SK-MEL-5 (cell line): ENCODE results near the gene C16orf78. TPM values are rescaled to one million over a fixed set of nuclear protein-coding genes. Genes with fewer than 3 reads are reported as not detected.
"Not testable (repeated sequence)": the region's sequence is repeated elsewhere in the genome, so short reads cannot be mapped to it uniquely, and the experiment has no call there.

Source experiments
- DNase-seq: peaks from one replicate; pipeline ENCODE4 v3.0.0-alpha.2; 2016; ENCODE audit warnings: low read depth, low spot score
- in situ Hi-C: cut with HindIII; loops from 2 replicates; pipeline ENCODE4 v1.10.0; 2016; ENCODE audit warnings: low sequenced_read_pairs, high pct_unique_total_duplicates, low pct_unique_long_range_greater_than_20kb
- total RNA-seq: library from RNA; depleted of rRNA; stranded (reverse); fragments of >200 nt; shearing (Covaris generic); gene quantifications from 2 replicates; pipeline ENCODE4 v1.2.3, GENCODE V29; 2014

The C16orf78 gene
- total RNA-seq, 1 experiment from 2014 or later = not detected

GRCh38 chr16:49346459-49346858 lies 27.1 kb upstream of the C16orf78 start:
- in situ Hi-C loops = no loop called here
- no peak for DNase-seq

- no peak for DNase-seq
- in situ Hi-C loops = no loop called here
These were observed 26.1 kb upstream of the C16orf78 start for GRCh38 chr16:49347476-49347875.

GRCh38 chr16:49348408-49349176 lies 25.0 kb upstream of the C16orf78 start:
- in situ Hi-C loops = no loop called here
- peak; percentile 37 for DNase-seq

- no peak for DNase-seq
- in situ Hi-C loops = no loop called here
These were observed 24.0 kb upstream of the C16orf78 start for GRCh38 chr16:49349446-49350168.

GRCh38 chr16:49350265-49351095 lies 23.1 kb upstream of the C16orf78 start:
- DNase-seq = peak; percentile 62
- in situ Hi-C loops = no loop called here

- in situ Hi-C loops = no loop called here
- DNase-seq = no peak
These were observed 22.5 kb upstream of the C16orf78 start for GRCh38 chr16:49351096-49351487.

- peak; percentile 48 for DNase-seq
These were observed 20.7 kb upstream of the C16orf78 start for GRCh38 chr16:49352892-49353291.

GRCh38 chr16:49353680-49354079 lies 19.9 kb upstream of the C16orf78 start:
- in situ Hi-C loops = no loop called here
- DNase-seq = no peak

More at GRCh38 chr16:49352892-49353291, 20.7 kb upstream of the C16orf78 start:
- in situ Hi-C loops = no loop called here

GRCh38 chr16:49354101-49354500 lies 19.5 kb upstream of the C16orf78 start:
- DNase-seq = no peak
- in situ Hi-C loops = no loop called here

GRCh38 chr16:49354991-49355390 lies 18.6 kb upstream of the C16orf78 start:
- DNase-seq = no peak
- in situ Hi-C loops = no loop called here

- in situ Hi-C loops = no loop called here
These were observed 17.5 kb upstream of the C16orf78 start for GRCh38 chr16:49355933-49356665.

GRCh38 chr16:49356728-49357488 lies 16.7 kb upstream of the C16orf78 start:
- in situ Hi-C loops = no loop called here
- no peak for DNase-seq

More at GRCh38 chr16:49355933-49356665, 17.5 kb upstream of the C16orf78 start:
- DNase-seq = no peak

- in situ Hi-C loops = no loop called here
- no peak for DNase-seq
These were observed 14.0 kb upstream of the C16orf78 start for GRCh38 chr16:49359591-49359990.

GRCh38 chr16:49361731-49362130 lies 11.9 kb upstream of the C16orf78 start:
- in situ Hi-C loops = not testable (repeated sequence)

GRCh38 chr16:49362230-49362629 lies 11.4 kb upstream of the C16orf78 start:
- DNase-seq = no peak
- in situ Hi-C loops = no loop called here

More at GRCh38 chr16:49361731-49362130, 11.9 kb upstream of the C16orf78 start:
- DNase-seq = not testable (repeated sequence)

GRCh38 chr16:49365711-49366509 lies 7.7 kb upstream of the C16orf78 start:
- no peak for DNase-seq
- in situ Hi-C loops = no loop called here
